KMS-11 (cell line): ENCODE data around the gene DDIT4L.
"Not testable (repeated sequence)": the region's sequence is repeated elsewhere in the genome, so short reads cannot be mapped to it uniquely, and the experiment has no call there.

Source experiments
- H2AFZ ChIP-seq: fragments of 200-600 bp; sonication (generic); 2 replicates; pipeline ENCODE4 v1.6.1; 2016; ENCODE audit warnings: antibody characterized with exemption, mixed run types, low read depth
- H3K27ac ChIP-seq: fragments of 200-600 bp; sonication (generic); 2 replicates; pipeline ENCODE4 v1.6.1; 2016; ENCODE audit warnings: mild to moderate bottlenecking, mixed run types
- H3K27me3 ChIP-seq: fragments of 200-600 bp; sonication (generic); 2 replicates; pipeline ENCODE4 v1.6.1; 2017; ENCODE audit warnings: mild to moderate bottlenecking, low read depth, mixed run types, moderate library complexity; ENCODE audit not compliant: insufficient read depth
- H3K36me3 ChIP-seq: fragments of 200-600 bp; sonication (generic); 2 replicates; pipeline ENCODE4 v1.6.1; 2017; ENCODE audit warnings: mild to moderate bottlenecking, mixed run types; ENCODE audit not compliant: insufficient read depth
- H3K4me1 ChIP-seq: fragments of 200-600 bp; sonication (generic); 2 replicates; pipeline ENCODE4 v1.6.1; 2016; ENCODE audit warnings: mild to moderate bottlenecking, low read depth, mixed run types; ENCODE audit not compliant: poor library complexity, severe bottlenecking
- H3K4me2 ChIP-seq: fragments of 200-600 bp; sonication (generic); 2 replicates; pipeline ENCODE4 v1.7.0; 2016; ENCODE audit warnings: mild to moderate bottlenecking, mixed run types
- H3K4me3 ChIP-seq: fragments of 200-600 bp; sonication (generic); IDR thresholded peaks from 2 replicates; pipeline ENCODE4 v1.6.1; 2017; ENCODE audit warnings: low read depth, low read length, mixed read lengths; ENCODE audit not compliant: insufficient read depth
- H3K79me2 ChIP-seq: fragments of 200-600 bp; sonication (generic); 2 replicates; pipeline ENCODE4 v1.6.1; 2016; ENCODE audit warnings: low read depth, mixed run types; ENCODE audit not compliant: insufficient read depth
- H3K9ac ChIP-seq: fragments of 200-600 bp; sonication (generic); 2 replicates; pipeline ENCODE4 v1.6.1; 2016; ENCODE audit warnings: mild to moderate bottlenecking, mixed run types
- H4K20me1 ChIP-seq: fragments of 200-600 bp; sonication (generic); 2 replicates; pipeline ENCODE4 v1.6.1; 2016; ENCODE audit warnings: mild to moderate bottlenecking, mixed run types; ENCODE audit not compliant: insufficient read depth
- CTCF ChIP-seq: fragments of 200-600 bp; sonication (generic); conservative IDR thresholded peaks from 2 replicates; pipeline ENCODE4 v1.6.1; 2017; ENCODE audit warnings: low read depth, mild to moderate bottlenecking, antibody characterized with exemption, low read length, moderate library complexity, mixed read lengths

Gene DDIT4L

DNA sequence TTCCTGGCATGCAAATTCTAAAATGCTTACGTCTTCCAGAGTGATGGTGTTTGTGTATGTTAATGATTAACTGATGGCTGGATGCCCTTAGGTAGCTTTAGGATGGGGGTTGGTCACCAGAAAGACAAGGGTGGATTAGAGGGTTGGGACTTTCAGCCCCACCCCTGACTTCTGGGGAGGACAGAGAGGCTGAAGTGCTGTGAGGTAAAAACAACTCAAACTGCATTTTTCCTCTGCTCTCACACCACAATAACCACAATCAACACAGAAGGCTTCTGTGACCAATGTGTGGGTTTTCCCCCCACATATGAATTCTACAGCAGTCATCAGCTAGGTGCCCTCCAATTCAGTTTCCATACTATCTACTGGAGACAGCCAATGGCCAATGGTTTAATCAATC lies 18.7 kb upstream of the DDIT4L start:
- Histone ChIP-seq H3K4me1 (peaks cover 55% of the 10 kb centered on the region), H3K79me2 (no peaks in the 10 kb centered on the region), H3K4me2 (peak overlapping the region; percentile 81), H3K27ac (peak overlapping the region; percentile 32; the same call in 1 of the 2 replicates), H3K9ac (no peak overlapping the region), H2AFZ (no peak overlapping the region), H3K27me3 (no peaks in the 10 kb centered on the region), H3K4me3 (no peak overlapping the region), H3K36me3 (no peaks in the 10 kb centered on the region), H4K20me1 (no peaks in the 10 kb centered on the region)
- no peak for TF ChIP-seq CTCF

- H3K4me1 ChIP-seq, result peaks cover 55% of the 10 kb centered on the region
- H3K4me2 ChIP-seq, result peak overlapping the region; percentile 81
- H3K27ac ChIP-seq, result no peak overlapping the region
Observed at GRCh38 chr4:100208459-100208858, 18.2 kb upstream of the DDIT4L start.

GRCh38 chr4:100206850-100207249 lies 16.6 kb upstream of the DDIT4L start:
- H2AFZ ChIP-seq, result no peak overlapping the region
- H3K79me2 ChIP-seq, result no peaks in the 10 kb centered on the region
- peaks cover 55% of the 10 kb centered on the region for H3K4me1 ChIP-seq
- no peaks in the 10 kb centered on the region for H3K36me3 ChIP-seq
- H3K4me3 ChIP-seq, result no peak overlapping the region
- no peak for TF ChIP-seq CTCF
- H3K27ac ChIP-seq, result no peak overlapping the region
- no peak overlapping the region; the same call in 1 of the 2 replicates for H3K9ac ChIP-seq
- H3K27me3 ChIP-seq, result no peaks in the 10 kb centered on the region
- no peaks in the 10 kb centered on the region for H4K20me1 ChIP-seq
- peak overlapping the region; percentile 81 for H3K4me2 ChIP-seq

More at GRCh38 chr4:100208459-100208858, 18.2 kb upstream of the DDIT4L start:
- H2AFZ ChIP-seq, result peak overlapping the region; percentile 23
- H3K27me3 ChIP-seq, result no peaks in the 10 kb centered on the region
- H3K9ac ChIP-seq, result no peak overlapping the region
- no peak for TF ChIP-seq CTCF
- H3K4me3 ChIP-seq, result no peak overlapping the region
- no peaks in the 10 kb centered on the region for H3K79me2 ChIP-seq
- H3K36me3 ChIP-seq, result no peaks in the 10 kb centered on the region
- H4K20me1 ChIP-seq, result no peaks in the 10 kb centered on the region

- Histone ChIP-seq H3K27me3 (no peaks in the 10 kb centered on the region), H3K4me3 (no peak overlapping the region), H3K36me3 (no peaks in the 10 kb centered on the region), H3K79me2 (no peaks in the 10 kb centered on the region), H3K9ac (no peak overlapping the region), H2AFZ (no peak overlapping the region), H3K27ac (no peak overlapping the region), H3K4me1 (no peaks in the 10 kb centered on the region), H4K20me1 (no peaks in the 10 kb centered on the region), H3K4me2 (no peak overlapping the region)
- no peak for TF ChIP-seq CTCF
Observed at GRCh38 chr4:100198061-100198460, 7.8 kb upstream of the DDIT4L start.

DNA sequence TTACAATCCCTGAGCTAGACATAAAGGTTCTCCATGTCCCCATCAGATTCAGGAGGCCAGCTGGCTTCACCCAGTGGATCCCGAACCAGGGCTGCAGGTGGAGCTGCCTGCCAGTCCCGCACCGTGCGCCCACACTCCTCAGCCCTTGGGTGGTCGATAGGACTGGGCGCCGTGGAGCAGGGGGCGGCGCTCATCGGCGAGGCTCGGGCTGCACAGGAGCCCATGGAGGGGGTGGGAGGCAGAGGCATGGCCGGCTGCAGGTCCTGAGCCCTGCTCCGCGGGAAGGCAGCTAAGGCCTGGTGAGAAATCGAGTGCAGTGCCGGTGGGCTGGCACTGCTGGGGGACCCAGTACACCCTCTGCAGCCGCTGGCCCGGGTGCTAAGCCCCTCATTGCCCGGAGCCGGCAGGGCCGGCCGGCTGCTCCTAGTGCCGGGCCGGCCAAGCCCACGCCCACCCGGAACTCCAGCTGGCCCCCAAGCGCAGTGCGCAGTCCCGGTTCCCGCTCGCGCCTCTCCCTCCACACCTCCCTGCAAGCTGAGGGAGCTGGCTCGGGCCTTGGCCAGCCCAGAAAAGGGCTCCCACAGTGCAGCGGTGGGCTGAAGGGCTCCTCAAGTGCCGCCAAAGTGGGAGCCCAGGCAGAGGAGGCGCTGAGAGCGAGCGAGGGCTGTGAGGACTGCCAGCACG lies 6.3 kb upstream of the DDIT4L start:
- H3K27ac ChIP-seq, H3K4me2 ChIP-seq, H4K20me1 ChIP-seq, H3K9ac ChIP-seq, H3K27me3 ChIP-seq, H3K4me1 ChIP-seq, H3K4me3 ChIP-seq, H2AFZ ChIP-seq, H3K36me3 ChIP-seq, H3K79me2 ChIP-seq: not testable (repeated sequence)
